ENCODE measurements around the gene BMP7.

- TF ChIP-seq CTCF (conservative IDR thresholded peaks at IDR 0.05; ENCODE audit: low read depth in 2 of 2) (no peak), JUNB (IDR thresholded peaks at IDR 0.05; ENCODE audit: unreplicated experiment) (no peak)
Measured at GRCh38 chr20:57143173-57143572, 123.3 kb downstream of the BMP7 start.

Measured in GM23338 (cell line).